T-helper 2 cell treated with Interferon-gamma antibody and Interleukin-4, amounts not matched to agents 100 ng/mL and 5 ng/mL, for 36 hours (primary cell): ENCODE data around the gene TMEM132E. TPM values are rescaled to one million over a fixed set of nuclear protein-coding genes. Genes with fewer than 3 reads are reported as not detected.

Experiments
- intact Hi-C: fragments of 100-400 bp; cut with micrococcal nuclease; formaldehyde crosslinking; loops from one replicate; pipeline ENCODE4 v1.15.1; 2023
- total RNA-seq: library from RNA; stranded (reverse); gene quantifications from 2 replicates; pipeline ENCODE4 v1.2.3, GENCODE V29; 2022

The TMEM132E gene
- total RNA-seq, 1 donor from 2014 or later = not detected

- intact Hi-C loops = no loop called here
Observed at GRCh38 chr17:34658811-34659560, 79.6 kb downstream of the TMEM132E start.

GRCh38 chr17:34663714-34664113 lies 84.3 kb downstream of the TMEM132E start:
- intact Hi-C loops = no loop called here

- intact Hi-C loops = no loop called here
Observed at GRCh38 chr17:34665150-34665806, 85.9 kb downstream of the TMEM132E start.

- intact Hi-C loops = no loop called here
Observed at GRCh38 chr17:34665819-34666763, 86.7 kb downstream of the TMEM132E start.

- intact Hi-C loops = no loop called here
Observed at GRCh38 chr17:34667656-34668055, 88.3 kb downstream of the TMEM132E start.

- intact Hi-C loops = no loop called here
Observed at GRCh38 chr17:34668206-34668605, 88.8 kb downstream of the TMEM132E start.

GRCh38 chr17:34669511-34669910 lies 90.1 kb downstream of the TMEM132E start:
- intact Hi-C loops = no loop called here

- intact Hi-C loops = no loop called here
Observed at GRCh38 chr17:34670618-34671017, 91.2 kb downstream of the TMEM132E start.

- intact Hi-C loops = no loop called here
Observed at GRCh38 chr17:34671191-34671590, 91.8 kb downstream of the TMEM132E start.

GRCh38 chr17:34672176-34672785 lies 92.9 kb downstream of the TMEM132E start:
- intact Hi-C loops = no loop called here

GRCh38 chr17:34673516-34673915 lies 94.1 kb downstream of the TMEM132E start:
- intact Hi-C loops = no loop called here

- intact Hi-C loops = no loop called here
Observed at GRCh38 chr17:34673995-34674890, 94.9 kb downstream of the TMEM132E start.

GRCh38 chr17:34675143-34675542 lies 95.8 kb downstream of the TMEM132E start:
- intact Hi-C loops = no loop called here

GRCh38 chr17:34675605-34676004 lies 96.2 kb downstream of the TMEM132E start:
- intact Hi-C loops = no loop called here

- intact Hi-C loops = no loop called here
Observed at GRCh38 chr17:34680151-34680550, 100.8 kb downstream of the TMEM132E start.

- intact Hi-C loops = no loop called here
Observed at GRCh38 chr17:34682305-34682704, 102.9 kb downstream of the TMEM132E start.

GRCh38 chr17:34683390-34683789 lies 104.0 kb downstream of the TMEM132E start:
- intact Hi-C loops = no loop called here
